ENCODE measurements around the gene APH1B. TPM values are rescaled to one million over a fixed set of nuclear protein-coding genes. Genes with fewer than 3 reads are reported as not detected.

Gene APH1B
- total RNA-seq, 1 experiment from 2014 or later, result 20.9 TPM

DNA sequence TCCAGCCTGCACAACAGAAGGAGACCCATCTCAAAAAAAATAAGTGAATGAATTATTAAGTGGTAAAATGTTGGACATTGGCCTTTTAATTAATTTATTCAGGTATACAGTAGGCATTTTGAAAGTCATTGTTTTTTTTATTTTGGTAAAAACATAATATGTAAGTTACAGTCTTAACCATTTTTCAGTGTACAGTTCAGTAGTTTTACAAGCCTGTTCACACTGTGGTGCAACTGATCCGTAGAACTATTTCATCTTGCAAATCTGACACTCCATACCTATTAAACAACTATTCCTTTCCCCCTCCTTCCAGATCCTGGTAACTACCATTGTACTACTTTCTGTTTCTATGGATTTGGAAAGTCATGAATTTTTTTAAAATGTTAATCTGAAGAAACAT lies 36.1 kb upstream of the APH1B start:
- Histone ChIP-seq H3K4me1 (ENCODE audit: insufficient read depth, low read length) (no peaks in the 10 kb centered on the region), H2BK20ac (ENCODE audit: low read depth, low read length, poor library complexity, severe bottlenecking) (no peak overlapping the region), H3K56ac (ENCODE audit: insufficient read length, low read depth, low read length) (no peak overlapping the region), H3K27me3 (ENCODE audit: insufficient read depth, low read length) (no peaks in the 10 kb centered on the region; the same call in 1 of the 2 replicates), H3K23me2 (ENCODE audit: insufficient read length, low read depth, low read length, poor library complexity, severe bottlenecking) (no peaks in the 10 kb centered on the region), H4K20me1 (ENCODE audit: control insufficient read depth, insufficient read depth, insufficient read length) (no peaks in the 10 kb centered on the region), H4K91ac (ENCODE audit: insufficient read length, low read depth, low read length) (no peak overlapping the region), H3K79me2 (ENCODE audit: insufficient read depth, low read length) (no peaks in the 10 kb centered on the region), H3K23ac (ENCODE audit: insufficient read length, low read depth, low read length) (no peak overlapping the region), H4K8ac (replicated peaks; ENCODE audit: insufficient read length, low read depth, low read length) (no peak overlapping the region), H3K27ac (ENCODE audit: insufficient read length, low read depth, low read length) (no peak overlapping the region), H2BK120ac (ENCODE audit: low read depth, low read length, poor library complexity, severe bottlenecking) (no peak overlapping the region), H3K14ac (ENCODE audit: insufficient read depth, low read length) (no peak overlapping the region), H3K9ac (ENCODE audit: extremely low read depth, insufficient read length, low read length) (no peak overlapping the region), H2BK12ac (ENCODE audit: insufficient read length, low read depth, low read length) (no peak overlapping the region), H2AK5ac (ENCODE audit: insufficient read length, low read length) (no peak overlapping the region), H2BK5ac (ENCODE audit: insufficient read length, low read length) (no peak overlapping the region), H3K4me2 (ENCODE audit: insufficient read depth, insufficient read length, low read length) (no peak overlapping the region), H3T11ph (ENCODE audit: low read length) (no peak overlapping the region), H2BK15ac (ENCODE audit: low read depth, low read length) (no peak overlapping the region), H4K5ac (ENCODE audit: insufficient read length, low read depth, low read length) (no peak overlapping the region), H3K18ac (ENCODE audit: insufficient read length, low read depth, low read length) (no peak overlapping the region), H2AFZ (ENCODE audit: low read length) (no peak overlapping the region), H3K79me1 (ENCODE audit: insufficient read depth, low read depth, low read length, poor library complexity, severe bottlenecking) (no peaks in the 10 kb centered on the region), H3K4ac (ENCODE audit: low read depth, low read length) (no peak overlapping the region), H3K9me3 (ENCODE audit: control insufficient read depth, low read depth, low read length) (no peaks in the 10 kb centered on the region)
- Mint-ChIP-seq H3K4me1 (peaks cover 0 to 5% of the 10 kb centered on the region in 2 experiments; a peak in 1 of 4 replicates), H3K4me3 (no peak overlapping the region), H3K27me3 (ENCODE audit: low read depth) (no peaks in the 10 kb centered on the region), H3K27ac (no peak overlapping the region), H3K9me3 (peaks cover 18 to 27% of the 10 kb centered on the region in 2 experiments; a peak in 4 of 5 replicates), H3K36me3 (ENCODE audit: insufficient read depth in 1 of 3, low read depth in 3 of 3) (peaks cover 16 to 36% (median 26%) of the 10 kb centered on the region in 3 experiments)
- no CpG with 5 or more reads among the region's 1 CpG for WGBS (ENCODE audit: extremely low coverage, insufficient read length, low lambda C conversion rate)
- DNase-seq, result no peak
- TF ChIP-seq CTCF (conservative IDR thresholded peaks at IDR 0.05), result no peak
